ENCODE measurements around the gene TNRC18. TPM values are rescaled to one million over a fixed set of nuclear protein-coding genes. Genes with fewer than 3 reads are reported as not detected.

TNRC18 gene
- total and polyA plus RNA-seq, 2 donors (not counting 3 experiments of a cell fraction or from before 2014, with no cell fraction given): 14.8 to 64.6 TPM

- dilution Hi-C loops (cut with MboI; ENCODE audit: extremely low pct_ligation_motif_present, low sequenced_read_pairs): no loop called here
- no peaks in the 10 kb centered on the region for H3K27me3 ChIP-seq (ENCODE audit: control insufficient read depth in 2 of 2, insufficient read depth in 2 of 2, low read length in 2 of 2)
These were observed 143.9 kb downstream of the TNRC18 start for GRCh38 chr7:5279734-5280133.

More at GRCh38 chr7:5279734-5280133, 143.9 kb downstream of the TNRC18 start:
- Histone ChIP-seq H3K79me2 (ENCODE audit: control insufficient read depth, insufficient read depth, low read length) (no peaks in the 10 kb centered on the region), H4K20me1 (replicated peaks; ENCODE audit: control insufficient read depth, extremely low read depth, insufficient read depth, low read length) (no peaks in the 10 kb centered on the region), H3K27ac (ENCODE audit: insufficient read depth, low read depth, low read length) (no peak overlapping the region), H3K9ac (replicated peaks; ENCODE audit: extremely low read depth, insufficient read depth, low read length) (no peak overlapping the region), H3K36me3 (ENCODE audit: control insufficient read depth in 2 of 2, extremely low read depth in 1 of 2, insufficient read depth in 2 of 2, low read length in 2 of 2) (no peaks in the 10 kb centered on the region), H3K9me1 (replicated peaks; ENCODE audit: control insufficient read depth, extremely low read depth, insufficient read depth, low read length) (no peaks in the 10 kb centered on the region), H3K4me1 (ENCODE audit: control insufficient read depth, extremely low read depth, insufficient read depth, low read length) (no peaks in the 10 kb centered on the region), H3K4me2 (ENCODE audit: insufficient read depth, low read length) (no peak overlapping the region), H3K4me3 (replicated peaks in 1 of 3; ENCODE audit: insufficient read depth in 1 of 3, low read depth in 1 of 3, low read length in 3 of 3) (no peak overlapping the region), H3K9me3 (replicated peaks; ENCODE audit: control insufficient read depth, insufficient read depth, low read length) (no peaks in the 10 kb centered on the region), H2AFZ (ENCODE audit: low read depth, low read length) (no peak overlapping the region)
- ChIA-PET POLR2A (interaction anchor here (0.6 kb wide), 1 partner anchor 58 kb away, joined by 3 read pairs; no protein-coding TSS in a partner anchor), CTCF (interaction anchor here (0.7 kb wide), 1 partner anchor 39 kb away, joined by 3 read pairs; no protein-coding TSS in a partner anchor)
- intact Hi-C loops (cut with micrococcal nuclease): no loop called here
- no TSS peak for BruUV-seq (replicated peaks)
- DNase-seq (ENCODE audit: low read depth, low spot score) (no peak), FAIRE-seq (no peak)
- TF ChIP-seq GATA2 (IDR thresholded peaks at IDR 0.05; ENCODE audit: insufficient read depth, insufficient read length, low read depth, low read length) (no peak), CTCF (IDR thresholded peaks at IDR 0.05; ENCODE audit: extremely low read depth in 1 of 2, insufficient read depth in 1 of 2, low read depth in 1 of 2, low read length in 2 of 2) (no peak), MAX (IDR thresholded peaks at IDR 0.05; ENCODE audit: insufficient read depth, insufficient read length) (no peak), POLR2A (IDR thresholded peaks at IDR 0.05; ENCODE audit: low read depth, low read length) (no peak), FOS (IDR thresholded peaks at IDR 0.05; ENCODE audit: borderline replicate concordance, insufficient read depth, low read length) (no peak), POLR2AphosphoS5 (IDR thresholded peaks at IDR 0.05; ENCODE audit: insufficient read depth, low read depth, low read length) (no peak), MYC (IDR thresholded peaks at IDR 0.05; ENCODE audit: low read depth, low read length) (no peak), EZH2 (IDR thresholded peaks at IDR 0.05; ENCODE audit: borderline replicate concordance, low read depth, low read length, severe bottlenecking) (no peak)
